Measurements from ENCODE around the gene PDE8B.

Gene PDE8B

GRCh38 chr5:77398896-77399295 is 188.4 kb downstream of the PDE8B start:
- Histone ChIP-seq H4K8ac (ENCODE audit: low read depth, low read length) (no peak overlapping the region), H2BK120ac (ENCODE audit: low read depth, low read length) (no peak overlapping the region), H3K79me2 (ENCODE audit: control insufficient read depth, insufficient read depth, low read length) (no peaks in the 10 kb centered on the region), H3K56ac (ENCODE audit: low read length) (no peak overlapping the region), H4K5ac (ENCODE audit: low read length) (no peak overlapping the region), H3K27ac (ENCODE audit: low read depth, low read length) (no peak overlapping the region), H3K18ac (ENCODE audit: low read length) (no peak overlapping the region), H3K4ac (ENCODE audit: low read depth, low read length) (no peak overlapping the region), H3K4me2 (ENCODE audit: low read length) (no peak overlapping the region), H3K23ac (ENCODE audit: low read length) (no peak overlapping the region), H3K36me3 (ENCODE audit: control insufficient read depth, insufficient read depth, low read length) (no peaks in the 10 kb centered on the region), H3K9ac (ENCODE audit: low read length) (no peak overlapping the region), H3K79me1 (ENCODE audit: low read length) (no peaks in the 10 kb centered on the region), H3K4me3 (ENCODE audit: low read length) (no peak overlapping the region), H3K27me3 (ENCODE audit: insufficient read depth, low read length, poor library complexity) (no peaks in the 10 kb centered on the region), H2BK5ac (ENCODE audit: low read length) (no peak overlapping the region), H3K4me1 (ENCODE audit: control insufficient read depth, low read depth, low read length) (no peaks in the 10 kb centered on the region), H2BK15ac (replicated peaks; ENCODE audit: low read depth) (no peak overlapping the region), H2AK5ac (ENCODE audit: low read length) (no peak overlapping the region)
- DNase-seq: peak; percentile 79
- WGBS (ENCODE audit: extremely low coverage, insufficient coverage, low lambda C conversion rate): no CpG with 5 or more reads among the region's 8 CpGs

GRCh38 chr5:77400645-77401044 is 190.2 kb downstream of the PDE8B start:
- Histone ChIP-seq H4K8ac (ENCODE audit: low read depth, low read length) (no peak overlapping the region), H3K27ac (ENCODE audit: low read depth, low read length) (no peak overlapping the region), H3K27me3 (ENCODE audit: insufficient read depth, low read length, poor library complexity) (no peaks in the 10 kb centered on the region), H3K4me2 (ENCODE audit: low read length) (no peak overlapping the region), H3K4ac (ENCODE audit: low read depth, low read length) (no peak overlapping the region), H3K56ac (ENCODE audit: low read length) (no peak overlapping the region), H4K5ac (ENCODE audit: low read length) (no peak overlapping the region), H2BK15ac (replicated peaks; ENCODE audit: low read depth) (no peak overlapping the region), H3K79me2 (ENCODE audit: control insufficient read depth, insufficient read depth, low read length) (no peaks in the 10 kb centered on the region), H2AK5ac (ENCODE audit: low read length) (no peak overlapping the region), H3K79me1 (ENCODE audit: low read length) (no peaks in the 10 kb centered on the region), H3K4me3 (ENCODE audit: low read length) (no peak overlapping the region), H3K4me1 (ENCODE audit: control insufficient read depth, low read depth, low read length) (no peaks in the 10 kb centered on the region), H3K9ac (ENCODE audit: low read length) (no peak overlapping the region), H2BK120ac (ENCODE audit: low read depth, low read length) (no peak overlapping the region), H3K18ac (ENCODE audit: low read length) (no peak overlapping the region), H3K36me3 (ENCODE audit: control insufficient read depth, insufficient read depth, low read length) (no peaks in the 10 kb centered on the region), H2BK5ac (ENCODE audit: low read length) (no peak overlapping the region), H3K23ac (ENCODE audit: low read length) (no peak overlapping the region)
- no CpG with 5 or more reads among the region's 1 CpG for WGBS (ENCODE audit: extremely low coverage, insufficient coverage, low lambda C conversion rate)
- DNase-seq: no peak

GRCh38 chr5:77402796-77403195 is 192.3 kb downstream of the PDE8B start:
- Histone ChIP-seq H3K27me3 (ENCODE audit: insufficient read depth, low read length, poor library complexity) (no peaks in the 10 kb centered on the region), H3K79me2 (ENCODE audit: control insufficient read depth, insufficient read depth, low read length) (no peaks in the 10 kb centered on the region), H3K56ac (ENCODE audit: low read length) (no peak overlapping the region), H3K23ac (ENCODE audit: low read length) (no peak overlapping the region), H4K8ac (ENCODE audit: low read depth, low read length) (no peak overlapping the region), H3K4ac (ENCODE audit: low read depth, low read length) (no peak overlapping the region), H2BK5ac (ENCODE audit: low read length) (no peak overlapping the region), H3K79me1 (ENCODE audit: low read length) (no peaks in the 10 kb centered on the region), H4K5ac (ENCODE audit: low read length) (no peak overlapping the region), H3K4me3 (ENCODE audit: low read length) (no peak overlapping the region), H3K4me2 (ENCODE audit: low read length) (no peak overlapping the region), H3K18ac (ENCODE audit: low read length) (no peak overlapping the region), H3K4me1 (ENCODE audit: control insufficient read depth, low read depth, low read length) (no peaks in the 10 kb centered on the region), H3K36me3 (ENCODE audit: control insufficient read depth, insufficient read depth, low read length) (no peaks in the 10 kb centered on the region), H2BK15ac (replicated peaks; ENCODE audit: low read depth) (no peak overlapping the region), H3K9ac (ENCODE audit: low read length) (no peak overlapping the region), H2AK5ac (ENCODE audit: low read length) (no peak overlapping the region), H3K27ac (ENCODE audit: low read depth, low read length) (no peak overlapping the region), H2BK120ac (ENCODE audit: low read depth, low read length) (no peak overlapping the region)
- no CpG with 5 or more reads among the region's 6 CpGs for WGBS (ENCODE audit: extremely low coverage, insufficient coverage, low lambda C conversion rate)
- no peak for DNase-seq

- no CpG with 5 or more reads among the region's 10 CpGs for WGBS (ENCODE audit: extremely low coverage, insufficient coverage, low lambda C conversion rate)
- Histone ChIP-seq H3K4ac (ENCODE audit: low read depth, low read length) (no peak overlapping the region), H3K79me1 (ENCODE audit: low read length) (no peaks in the 10 kb centered on the region), H3K27me3 (ENCODE audit: insufficient read depth, low read length, poor library complexity) (no peaks in the 10 kb centered on the region), H3K36me3 (ENCODE audit: control insufficient read depth, insufficient read depth, low read length) (no peaks in the 10 kb centered on the region), H3K23ac (ENCODE audit: low read length) (no peak overlapping the region), H3K18ac (ENCODE audit: low read length) (no peak overlapping the region), H3K4me2 (ENCODE audit: low read length) (no peak overlapping the region), H3K79me2 (ENCODE audit: control insufficient read depth, insufficient read depth, low read length) (no peaks in the 10 kb centered on the region), H3K4me3 (ENCODE audit: low read length) (no peak overlapping the region), H3K9ac (ENCODE audit: low read length) (no peak overlapping the region), H3K27ac (ENCODE audit: low read depth, low read length) (no peak overlapping the region), H2BK5ac (ENCODE audit: low read length) (no peak overlapping the region), H2BK15ac (replicated peaks; ENCODE audit: low read depth) (no peak overlapping the region), H3K56ac (ENCODE audit: low read length) (peak overlapping the region; percentile 11), H2BK120ac (ENCODE audit: low read depth, low read length) (no peak overlapping the region), H4K8ac (ENCODE audit: low read depth, low read length) (no peak overlapping the region), H2AK5ac (ENCODE audit: low read length) (no peak overlapping the region), H3K4me1 (ENCODE audit: control insufficient read depth, low read depth, low read length) (no peaks in the 10 kb centered on the region), H4K5ac (ENCODE audit: low read length) (no peak overlapping the region)
- DNase-seq: no peak
These were observed 196.7 kb downstream of the PDE8B start for GRCh38 chr5:77407152-77407551.

DNA sequence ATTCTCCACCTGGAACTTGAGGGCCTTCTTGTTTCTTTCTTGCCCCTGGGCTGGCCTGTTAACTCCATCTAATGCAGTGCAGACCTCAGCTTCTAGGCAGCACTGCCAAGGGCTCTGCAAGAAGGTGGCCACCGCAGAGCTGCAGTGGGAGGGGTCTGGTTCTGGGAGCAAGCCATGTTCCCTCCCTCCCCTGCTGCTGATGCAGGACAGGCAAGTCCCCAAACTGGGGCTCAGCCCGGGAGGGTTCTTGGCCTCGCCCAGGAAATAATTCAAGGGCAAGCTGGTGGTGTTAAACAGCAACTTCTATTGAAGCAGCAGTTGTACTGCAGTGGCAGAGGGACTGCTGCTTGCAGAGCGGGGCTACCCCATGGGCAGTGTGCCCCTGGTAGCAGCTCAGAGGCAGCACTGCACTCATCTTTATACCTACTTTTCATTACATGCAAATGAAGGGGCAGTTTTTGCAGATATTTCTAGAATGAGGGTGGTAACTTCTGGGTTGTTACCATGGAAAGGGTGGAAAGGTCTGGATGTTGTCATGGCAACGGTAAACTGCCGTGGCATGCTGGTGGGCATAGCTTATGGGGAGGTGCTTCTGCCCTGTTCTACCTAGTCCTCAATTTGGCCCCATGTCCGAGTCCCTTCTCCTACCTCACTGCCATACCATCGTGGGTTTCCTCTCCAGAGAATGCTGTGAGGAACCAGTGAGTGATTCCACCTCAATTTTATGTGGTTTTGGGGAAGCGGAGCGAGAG is 199.6 kb downstream of the PDE8B start:
- Histone ChIP-seq H3K4me1 (ENCODE audit: control insufficient read depth, low read depth, low read length) (no peaks in the 10 kb centered on the region), H3K4me2 (ENCODE audit: low read length) (no peak overlapping the region), H2BK15ac (replicated peaks; ENCODE audit: low read depth) (no peak overlapping the region), H3K79me2 (ENCODE audit: control insufficient read depth, insufficient read depth, low read length) (no peaks in the 10 kb centered on the region), H3K4me3 (ENCODE audit: low read length) (no peak overlapping the region), H3K27ac (ENCODE audit: low read depth, low read length) (no peak overlapping the region), H3K56ac (ENCODE audit: low read length) (no peak overlapping the region), H4K5ac (ENCODE audit: low read length) (no peak overlapping the region), H2BK120ac (ENCODE audit: low read depth, low read length) (no peak overlapping the region), H3K23ac (ENCODE audit: low read length) (no peak overlapping the region), H3K36me3 (ENCODE audit: control insufficient read depth, insufficient read depth, low read length) (no peaks in the 10 kb centered on the region), H3K18ac (ENCODE audit: low read length) (no peak overlapping the region), H3K9ac (ENCODE audit: low read length) (no peak overlapping the region), H4K8ac (ENCODE audit: low read depth, low read length) (no peak overlapping the region), H3K27me3 (ENCODE audit: insufficient read depth, low read length, poor library complexity) (no peaks in the 10 kb centered on the region), H2BK5ac (ENCODE audit: low read length) (no peak overlapping the region), H3K4ac (ENCODE audit: low read depth, low read length) (no peak overlapping the region), H3K79me1 (ENCODE audit: low read length) (no peaks in the 10 kb centered on the region), H2AK5ac (ENCODE audit: low read length) (no peak overlapping the region)
- no peak for DNase-seq
- no CpG with 5 or more reads among the region's 10 CpGs for WGBS (ENCODE audit: extremely low coverage, insufficient coverage, low lambda C conversion rate)

DNA sequence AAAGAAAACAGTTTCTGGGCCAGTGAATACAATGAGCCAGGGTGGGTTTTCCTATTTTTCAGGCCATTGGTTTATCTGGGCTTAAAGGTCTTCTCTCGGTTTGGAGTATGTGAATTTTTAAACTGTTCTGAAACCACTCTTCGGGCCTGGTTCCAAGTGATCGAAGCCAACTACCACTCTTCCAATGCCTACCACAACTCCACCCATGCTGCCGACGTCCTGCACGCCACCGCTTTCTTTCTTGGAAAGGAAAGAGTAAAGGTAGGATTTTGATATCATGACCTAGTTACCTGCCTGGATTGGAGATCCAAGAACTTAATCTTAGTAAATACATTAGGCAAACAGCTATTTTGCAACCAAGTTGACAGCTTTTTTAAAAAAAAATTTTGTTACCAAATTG is 202.6 kb downstream of the PDE8B start:
- WGBS (ENCODE audit: extremely low coverage, insufficient coverage, low lambda C conversion rate): no CpG with 5 or more reads among the region's 7 CpGs
- H3K36me3 ChIP-seq (ENCODE audit: control insufficient read depth, insufficient read depth, low read length): no peaks in the 10 kb centered on the region

More for the DNA sequence above, 202.6 kb downstream of the PDE8B start:
- no peak overlapping the region for H3K23ac ChIP-seq (ENCODE audit: low read length)
- no peaks in the 10 kb centered on the region for H3K79me1 ChIP-seq (ENCODE audit: low read length)
- no peak overlapping the region for H3K56ac ChIP-seq (ENCODE audit: low read length)
- no peak overlapping the region for H3K27ac ChIP-seq (ENCODE audit: low read depth, low read length)
- H3K27me3 ChIP-seq (ENCODE audit: insufficient read depth, low read length, poor library complexity): no peaks in the 10 kb centered on the region
- H4K5ac ChIP-seq (ENCODE audit: low read length): no peak overlapping the region
- no peak overlapping the region for H3K4ac ChIP-seq (ENCODE audit: low read depth, low read length)
- H3K9ac ChIP-seq (ENCODE audit: low read length): no peak overlapping the region
- no peak overlapping the region for H2BK15ac ChIP-seq (replicated peaks; ENCODE audit: low read depth)
- no peak overlapping the region for H2AK5ac ChIP-seq (ENCODE audit: low read length)
- no peak overlapping the region for H3K4me2 ChIP-seq (ENCODE audit: low read length)
- no peak overlapping the region for H3K4me3 ChIP-seq (ENCODE audit: low read length)
- no peak overlapping the region for H3K18ac ChIP-seq (ENCODE audit: low read length)
- no peak overlapping the region for H4K8ac ChIP-seq (ENCODE audit: low read depth, low read length)
- no peaks in the 10 kb centered on the region for H3K4me1 ChIP-seq (ENCODE audit: control insufficient read depth, low read depth, low read length)
- no peak overlapping the region for H2BK120ac ChIP-seq (ENCODE audit: low read depth, low read length)
- no peak overlapping the region for H2BK5ac ChIP-seq (ENCODE audit: low read length)
- no peak for DNase-seq
- no peaks in the 10 kb centered on the region for H3K79me2 ChIP-seq (ENCODE audit: control insufficient read depth, insufficient read depth, low read length)
